ENCODE measurements around the gene SNX1. TPM values are rescaled to one million over a fixed set of nuclear protein-coding genes. Genes with fewer than 3 reads are reported as not detected.
A peak's percentile ranks its signal among the peaks of the same experiment; 100 is the strongest.

SNX1 gene
- polyA plus RNA-seq, 1 donor from 2014 or later: 59.6 TPM

DNA sequence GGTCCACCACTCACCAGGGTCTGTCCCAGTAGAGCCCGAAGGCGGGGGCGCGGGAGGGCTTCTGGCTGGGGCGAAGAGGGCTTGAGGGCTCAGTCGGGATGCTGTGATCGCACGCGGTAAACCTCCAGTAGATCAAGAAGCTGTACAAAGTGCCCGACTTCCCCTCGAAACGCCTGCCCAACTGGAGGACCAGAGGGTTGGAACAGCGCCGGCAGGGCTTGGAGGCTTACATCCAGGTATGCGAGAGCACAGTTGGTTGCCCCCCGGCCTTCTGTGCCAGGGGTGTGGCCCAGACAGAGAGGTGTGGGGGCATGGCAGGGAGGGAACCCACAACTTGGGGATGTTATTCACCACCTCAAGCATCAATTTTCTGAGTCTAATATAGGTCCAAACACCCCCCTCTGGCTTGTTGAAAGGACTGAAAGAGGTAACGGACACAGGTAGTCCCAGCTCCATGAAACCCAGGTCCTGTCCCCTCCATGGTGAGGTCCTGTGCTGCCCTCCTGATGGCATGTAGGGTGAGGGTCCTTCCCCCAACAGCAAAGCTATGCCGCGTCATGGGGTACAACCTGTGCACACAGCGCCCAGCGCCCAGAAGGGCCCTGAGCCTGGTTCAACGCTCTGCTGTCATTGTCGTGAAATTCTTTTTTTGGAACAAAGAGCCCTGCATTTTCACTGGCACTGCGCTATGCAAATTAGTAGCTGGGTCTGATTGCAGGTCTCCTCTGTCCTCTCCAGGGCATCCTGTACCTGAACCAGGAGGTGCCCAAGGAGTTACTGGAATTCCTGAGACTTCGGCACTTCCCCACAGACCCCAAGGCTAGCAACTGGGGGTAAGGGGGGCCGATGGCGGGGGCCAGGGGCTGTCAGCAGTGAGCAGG is 57.0 kb downstream of the SNX1 start:
- H3K27me3 Mint-ChIP-seq: no peaks in the 10 kb centered on the region
- peak overlapping the region; percentile 91 to 99 (median 96) for H3K4me3 Mint-ChIP-seq
- H3K36me3 Mint-ChIP-seq: peaks cover 2% of the 10 kb centered on the region
- H3K4me1 Mint-ChIP-seq: peaks cover 25 to 35% (median 29%) of the 10 kb centered on the region in 3 donors
- H3K27ac Mint-ChIP-seq: peak overlapping the region; percentile 90 to 95 (median 95)
- H3K9me3 Mint-ChIP-seq: no peaks in the 10 kb centered on the region

- peaks cover 27 to 44% (median 38%) of the 10 kb centered on the region in 3 donors for H3K4me1 Mint-ChIP-seq
Observed at GRCh38 chr15:64153480-64154367, 57.9 kb downstream of the SNX1 start.

GRCh38 chr15:64155802-64156651 is 60.2 kb downstream of the SNX1 start:
- Mint-ChIP-seq H3K27ac (peak overlapping the region; percentile 57 to 90 (median 59)), H3K4me3 (peak overlapping the region in 2 of 4 donors; percentile 25 to 56), H3K4me1 (peaks cover 18 to 40% (median 30%) of the 10 kb centered on the region in 3 donors), H3K36me3 (peaks cover 10% of the 10 kb centered on the region), H3K27me3 (no peaks in the 10 kb centered on the region), H3K9me3 (no peaks in the 10 kb centered on the region)

More at GRCh38 chr15:64153480-64154367, 57.9 kb downstream of the SNX1 start:
- Mint-ChIP-seq H3K9me3 (no peaks in the 10 kb centered on the region), H3K27ac (peak overlapping the region; percentile 90 to 95 (median 95)), H3K36me3 (peaks cover 5% of the 10 kb centered on the region), H3K27me3 (no peaks in the 10 kb centered on the region), H3K4me3 (peak overlapping the region; percentile 91 to 99 (median 96))

DNA sequence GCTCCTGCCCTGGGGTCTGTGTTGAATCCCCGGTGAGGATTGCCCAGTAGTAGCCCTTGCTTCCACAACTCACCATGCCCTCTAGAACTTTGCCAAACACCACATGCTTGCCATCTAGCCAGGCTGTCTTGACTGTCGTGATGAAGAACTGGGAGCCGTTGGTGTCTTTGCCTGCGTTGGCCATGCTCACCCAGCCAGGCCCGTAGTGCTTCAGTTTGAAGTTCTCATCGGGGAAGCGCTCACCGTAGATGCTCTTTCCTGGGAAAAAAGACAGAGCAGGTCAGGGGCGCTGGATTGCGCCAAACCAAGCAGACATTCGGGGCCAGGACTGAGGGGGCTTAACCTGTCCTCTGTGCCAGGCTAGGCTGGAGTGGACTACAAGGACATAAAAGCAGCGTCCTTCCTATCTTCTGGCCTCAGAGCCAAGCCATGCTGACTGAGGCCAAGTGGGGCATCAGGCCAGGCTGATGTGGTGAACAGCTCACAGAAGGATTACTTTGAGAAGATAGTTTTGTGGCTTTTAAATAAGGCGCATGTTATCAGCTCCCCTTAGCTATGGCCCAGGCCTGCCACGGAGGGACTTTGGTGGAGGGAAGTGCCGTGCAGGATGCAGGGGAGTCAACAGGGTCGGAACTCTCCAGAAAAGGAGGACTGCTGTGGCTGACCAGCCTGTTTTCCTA is 61.0 kb downstream of the SNX1 start:
- Mint-ChIP-seq H3K4me3 (peak overlapping the region in 2 of 4 donors; percentile 25 to 32), H3K4me1 (peaks cover 20 to 42% (median 31%) of the 10 kb centered on the region in 3 donors)

DNA sequence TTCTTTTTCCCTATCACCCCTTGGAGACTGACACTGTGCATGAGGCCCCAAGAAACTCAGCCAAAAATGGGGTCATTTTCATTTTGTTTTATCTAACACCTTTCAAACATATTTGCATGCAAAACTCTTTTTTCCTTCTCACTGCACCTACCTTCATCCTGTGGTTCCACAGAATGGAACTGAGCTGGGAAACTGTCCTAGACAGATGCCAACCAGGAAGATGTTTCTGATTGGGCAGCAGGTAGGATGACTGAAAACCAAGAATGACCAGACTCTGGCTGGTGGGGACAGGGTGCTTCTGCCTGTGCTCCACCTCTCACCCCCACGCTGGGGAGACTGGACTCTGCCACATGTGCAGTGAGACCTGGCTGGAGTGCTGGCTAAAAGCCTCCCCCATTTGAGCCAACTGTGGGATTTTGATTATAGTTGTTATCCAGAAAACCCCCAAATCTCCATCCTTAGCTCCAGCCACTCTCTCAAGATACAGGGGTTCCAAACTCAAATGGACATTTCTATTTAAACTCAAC is 61.9 kb downstream of the SNX1 start:
- Mint-ChIP-seq H3K36me3 (peaks cover 13% of the 10 kb centered on the region), H3K9me3 (no peaks in the 10 kb centered on the region), H3K4me1 (peaks cover 25 to 46% (median 34%) of the 10 kb centered on the region in 3 donors), H3K27ac (peak overlapping the region; percentile 65 to 90 (median 90)), H3K4me3 (peak overlapping the region in 3 of 4 donors; percentile 25 to 54 (median 30)), H3K27me3 (no peaks in the 10 kb centered on the region)

More for the DNA sequence above, 61.0 kb downstream of the SNX1 start:
- Mint-ChIP-seq H3K27me3 (no peaks in the 10 kb centered on the region), H3K27ac (peak overlapping the region in 2 of 3 donors; percentile 81 to 90), H3K9me3 (no peaks in the 10 kb centered on the region), H3K36me3 (peaks cover 10% of the 10 kb centered on the region)

- H3K4me3 Mint-ChIP-seq: peak overlapping the region; percentile 13 to 80 (median 45)
- H3K36me3 Mint-ChIP-seq: peaks cover 13% of the 10 kb centered on the region
- peaks cover 22 to 48% (median 37%) of the 10 kb centered on the region in 3 donors for H3K4me1 Mint-ChIP-seq
- no peaks in the 10 kb centered on the region for H3K27me3 Mint-ChIP-seq
- H3K9me3 Mint-ChIP-seq: no peaks in the 10 kb centered on the region
- peak overlapping the region; percentile 3 to 90 (median 75) for H3K27ac Mint-ChIP-seq
Observed at GRCh38 chr15:64158363-64159134, 62.8 kb downstream of the SNX1 start.

GRCh38 chr15:64161688-64162477 is 66.1 kb downstream of the SNX1 start:
- H3K4me1 Mint-ChIP-seq: peaks cover 35 to 60% (median 49%) of the 10 kb centered on the region in 3 donors
- peaks cover 11% of the 10 kb centered on the region for H3K36me3 Mint-ChIP-seq
- no peaks in the 10 kb centered on the region for H3K9me3 Mint-ChIP-seq
- H3K27me3 Mint-ChIP-seq: no peaks in the 10 kb centered on the region
- H3K27ac Mint-ChIP-seq: peak overlapping the region; percentile 69 to 99 (median 88)
- peak overlapping the region; percentile 75 to 97 (median 92) for H3K4me3 Mint-ChIP-seq

- peak overlapping the region; percentile 69 to 99 (median 88) for H3K27ac Mint-ChIP-seq
- H3K4me1 Mint-ChIP-seq: peaks cover 36 to 54% (median 49%) of the 10 kb centered on the region in 3 donors
- peak overlapping the region; percentile 75 to 97 (median 92) for H3K4me3 Mint-ChIP-seq
- peaks cover 11% of the 10 kb centered on the region for H3K36me3 Mint-ChIP-seq
- H3K27me3 Mint-ChIP-seq: no peaks in the 10 kb centered on the region
- no peaks in the 10 kb centered on the region for H3K9me3 Mint-ChIP-seq
Observed at GRCh38 chr15:64162478-64162868, 66.7 kb downstream of the SNX1 start.

GRCh38 chr15:64162869-64163658 is 67.3 kb downstream of the SNX1 start, which contains the start of gene PPIB:
TSS of gene PPIB (minus strand) at chr15:64163022. CDS start at chr15:64162986, 36 bp downstream.
- H3K4me3 Mint-ChIP-seq: peak within 1 kb of the TSS; percentile 75 to 97 (median 92)
- peak within 1 kb of the TSS; percentile 69 to 99 (median 95) for H3K27ac Mint-ChIP-seq
- H3K9me3 Mint-ChIP-seq: no peaks in the 10 kb centered on the region
- H3K36me3 Mint-ChIP-seq: peaks cover 8% of the 10 kb centered on the region
- H3K4me1 Mint-ChIP-seq: peaks cover 36 to 50% (median 43%) of the 10 kb centered on the region in 3 donors
- H3K27me3 Mint-ChIP-seq: no peaks in the 10 kb centered on the region

GRCh38 chr15:64163659-64164362 is 68.0 kb downstream of the SNX1 start:
- H3K4me1 Mint-ChIP-seq: peaks cover 32 to 44% (median 36%) of the 10 kb centered on the region in 3 donors
- H3K9me3 Mint-ChIP-seq: no peaks in the 10 kb centered on the region
- H3K27me3 Mint-ChIP-seq: no peaks in the 10 kb centered on the region
- H3K4me3 Mint-ChIP-seq: peak overlapping the region; percentile 75 to 97 (median 92)
- H3K27ac Mint-ChIP-seq: peak overlapping the region; percentile 69 to 99 (median 95)
- H3K36me3 Mint-ChIP-seq: peaks cover 8% of the 10 kb centered on the region

DNA sequence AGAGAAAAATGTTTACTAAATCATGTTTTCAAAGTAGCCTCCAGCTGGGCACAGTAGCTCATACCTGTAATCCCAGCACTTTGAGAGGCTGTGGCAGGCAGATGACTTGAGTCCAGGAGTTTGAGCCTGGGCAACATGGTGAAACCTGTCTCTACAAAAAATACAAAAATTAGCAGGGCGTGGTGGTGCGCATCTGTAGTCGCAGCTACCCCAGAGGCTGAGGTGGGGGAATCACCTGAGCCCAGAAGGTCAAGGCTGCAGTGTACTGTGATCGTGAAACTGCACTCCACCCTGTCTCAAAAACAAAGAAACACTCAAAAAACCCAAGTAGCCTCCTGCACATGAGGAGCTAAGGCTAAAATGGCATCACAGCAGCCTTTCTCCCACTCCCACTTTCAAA is 68.7 kb downstream of the SNX1 start:
- no peaks in the 10 kb centered on the region for H3K9me3 Mint-ChIP-seq
- peak overlapping the region; percentile 75 to 97 (median 92) for H3K4me3 Mint-ChIP-seq
- H3K27ac Mint-ChIP-seq: peak overlapping the region; percentile 69 to 99 (median 95)
- H3K4me1 Mint-ChIP-seq: peaks cover 30 to 42% (median 36%) of the 10 kb centered on the region in 3 donors
- H3K27me3 Mint-ChIP-seq: no peaks in the 10 kb centered on the region
- H3K36me3 Mint-ChIP-seq: peaks cover 8% of the 10 kb centered on the region
